HUDEP-2 (cell line): ENCODE results near the gene MAP4K4.
A peak's percentile ranks its signal among the peaks of the same experiment; 100 is the strongest.

ENCODE experiments used
- DNase-seq, 76 experiments: peaks; one replicate each; lab custom pipeline; 2025; ENCODE audit not compliant: unreplicated experiment in 76 of 76; lab: John Stamatoyannopoulos, UW

Gene MAP4K4

DNA sequence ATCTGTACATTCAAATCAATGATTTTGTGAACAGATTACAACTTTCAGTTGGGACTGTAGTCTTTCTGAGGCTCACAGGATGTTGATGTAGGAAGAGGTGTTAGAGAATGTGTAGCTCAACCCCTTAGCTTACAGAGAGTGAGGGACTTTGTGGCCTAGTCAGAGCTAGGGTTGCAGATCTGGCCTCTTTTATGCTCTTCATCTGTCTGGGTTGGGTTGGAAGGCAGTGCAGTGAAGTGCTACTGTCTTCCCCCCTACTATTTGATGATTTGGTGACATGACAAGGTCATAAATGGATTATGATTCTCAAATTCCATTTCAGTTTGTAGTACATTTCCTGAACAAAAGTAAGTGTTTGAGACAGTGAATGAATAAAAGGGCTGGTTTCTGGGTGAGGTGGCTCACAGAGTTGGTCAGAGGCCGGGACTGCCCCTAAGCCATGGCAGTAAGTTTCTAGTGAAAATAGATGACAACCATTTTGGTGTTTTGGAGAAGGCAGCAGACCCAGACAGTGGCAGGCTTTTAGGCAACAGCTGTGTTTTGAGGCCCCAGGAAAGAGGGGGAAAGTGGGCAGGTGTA, 21.6 kb downstream of the MAP4K4 start:
- DNase-seq = no peak

DNA sequence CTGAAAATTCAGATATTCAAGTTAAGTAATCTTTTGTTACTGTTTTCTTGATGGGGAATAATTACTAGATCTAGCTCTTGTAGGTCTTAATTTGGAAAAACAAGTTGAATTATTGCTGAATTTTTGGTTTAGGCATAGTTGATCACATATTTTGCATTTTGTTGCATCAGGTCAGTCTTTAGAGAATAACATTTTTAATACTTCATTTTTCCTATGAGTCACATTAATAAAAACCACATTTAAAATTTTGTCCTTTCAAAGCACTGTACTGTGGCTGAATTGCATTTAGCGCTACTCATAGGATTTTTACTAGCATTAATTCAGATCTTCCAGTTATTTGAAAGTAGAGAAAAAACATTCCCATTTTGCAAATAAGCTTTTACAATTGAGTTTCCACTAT, 23.2 kb downstream of the MAP4K4 start:
- DNase-seq = no peak

- DNase-seq = no peak
These were observed 25.4 kb downstream of the MAP4K4 start for GRCh38 chr2:101722864-101723263.

DNA sequence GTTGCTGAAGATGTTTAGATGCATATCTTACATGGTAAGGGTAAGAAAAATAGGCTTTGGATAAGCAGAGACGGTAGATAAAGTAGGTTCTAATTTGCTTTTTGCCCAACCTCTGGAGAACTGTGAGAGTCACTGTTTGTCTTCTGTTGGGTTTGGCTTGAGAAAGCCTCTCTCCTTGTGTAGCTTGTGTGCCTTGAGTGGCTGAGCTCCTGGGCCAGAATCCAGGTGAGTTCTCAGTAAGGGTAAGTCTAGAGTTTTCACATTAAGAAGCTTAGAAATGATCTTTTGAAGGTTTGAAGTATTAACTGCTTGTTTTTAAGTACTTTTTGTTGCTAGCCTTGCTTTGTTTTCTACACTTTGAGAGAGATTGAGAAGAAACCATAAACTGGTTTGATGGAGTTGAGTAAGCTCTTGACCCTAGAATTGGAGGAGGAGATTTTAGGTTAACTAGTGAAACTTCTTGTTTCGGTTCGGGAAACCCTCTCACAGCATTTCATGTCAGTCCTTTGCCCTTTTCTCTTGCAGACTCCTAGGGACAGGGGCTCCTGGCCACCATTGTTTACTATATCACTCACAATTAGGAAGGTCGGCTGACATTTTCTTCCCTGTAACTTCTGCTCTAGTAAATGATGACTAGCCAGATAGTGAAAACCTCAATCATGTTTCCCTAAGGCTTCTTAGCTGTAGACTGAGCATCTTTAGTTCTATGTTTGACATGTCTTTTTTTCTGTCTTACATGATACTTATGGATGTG, 26.0 kb downstream of the MAP4K4 start:
- DNase-seq = no peak

DNA sequence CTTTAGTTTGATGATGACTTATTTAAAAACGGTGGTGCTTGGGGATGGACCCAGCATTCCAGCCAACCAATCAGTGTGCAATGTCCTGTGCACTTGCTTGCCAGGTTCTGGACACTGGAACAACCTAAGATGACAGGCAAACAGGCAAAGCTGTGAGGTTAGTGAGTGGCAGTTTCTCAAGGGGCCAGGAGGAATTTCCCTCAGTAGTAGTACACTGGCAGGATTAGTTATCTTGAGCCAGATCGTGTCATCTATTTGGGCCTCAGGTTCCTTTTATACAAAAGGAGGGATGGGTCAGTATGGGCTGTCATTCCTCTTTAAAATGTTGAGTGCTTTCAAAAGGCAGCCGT, 26.6 kb downstream of the MAP4K4 start:
- DNase-seq = no peak

GRCh38 chr2:101725038-101725437, 27.5 kb downstream of the MAP4K4 start:
- DNase-seq = no peak

GRCh38 chr2:101725515-101726192, 28.1 kb downstream of the MAP4K4 start:
- peak in 2 of 76 experiments; percentile 6 to 8 for DNase-seq

DNA sequence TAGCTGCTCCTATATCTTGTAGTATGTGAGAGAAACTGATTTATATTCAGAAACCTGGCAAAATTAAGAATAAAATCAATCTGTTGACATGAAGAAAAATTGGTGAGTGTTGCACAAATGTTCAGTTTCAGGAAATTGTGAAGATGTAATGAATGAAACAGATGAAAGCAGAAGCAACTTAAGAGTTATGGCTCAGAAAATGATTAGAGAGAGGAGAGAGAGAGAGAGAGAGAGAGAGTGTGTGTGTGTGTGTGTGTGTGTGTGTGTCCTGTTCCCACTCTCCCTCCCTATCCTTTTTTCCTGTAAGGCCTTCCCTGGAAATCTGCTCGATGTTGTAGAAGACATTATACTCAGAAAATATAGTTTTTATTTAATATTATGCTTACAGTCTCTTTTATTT, 31.4 kb downstream of the MAP4K4 start:
- no peak for DNase-seq

- DNase-seq = no peak
These were observed 32.1 kb downstream of the MAP4K4 start for GRCh38 chr2:101729521-101730190.

DNA sequence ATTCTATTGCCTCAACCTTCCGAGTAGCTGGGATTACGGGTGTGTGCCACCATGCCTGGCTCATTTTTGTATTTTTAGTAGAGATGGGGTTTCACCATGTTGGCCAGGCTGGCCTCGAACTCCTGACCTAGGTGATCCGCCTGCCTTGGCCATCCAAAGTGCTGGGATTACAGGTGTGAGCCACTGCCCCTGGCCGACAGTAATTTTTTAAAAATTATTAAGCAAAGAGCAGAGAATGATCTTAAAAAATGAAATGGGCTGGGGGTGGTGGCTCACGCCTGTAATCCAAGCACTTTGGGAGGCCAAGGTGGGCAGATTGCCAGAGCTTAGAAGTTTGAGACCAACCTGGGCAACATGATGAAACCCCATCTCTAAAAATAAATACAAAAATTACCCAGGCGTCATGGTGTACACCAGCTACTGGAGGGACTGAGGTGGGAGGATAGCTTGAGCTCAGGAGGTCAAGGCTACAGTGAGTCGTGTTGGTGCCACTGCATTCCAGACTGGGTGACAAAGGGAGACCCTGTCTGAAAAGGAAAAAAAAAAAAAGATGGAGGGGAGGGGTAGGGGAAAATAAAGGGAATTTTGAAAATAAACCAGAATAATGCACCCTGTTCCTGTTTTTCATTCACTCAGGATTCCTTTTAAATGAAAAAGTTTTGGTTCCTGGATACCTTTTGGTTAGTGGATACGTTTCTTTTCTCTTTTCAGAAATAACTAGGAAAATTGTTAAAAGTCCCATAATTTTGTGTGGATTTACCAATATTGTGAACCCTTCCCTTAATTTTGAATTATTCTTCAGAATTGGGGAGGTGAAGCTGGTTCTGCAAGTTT, 33.9 kb downstream of the MAP4K4 start:
- DNase-seq = no peak

- DNase-seq = no peak
These were observed 34.7 kb downstream of the MAP4K4 start for GRCh38 chr2:101732199-101732598.

DNA sequence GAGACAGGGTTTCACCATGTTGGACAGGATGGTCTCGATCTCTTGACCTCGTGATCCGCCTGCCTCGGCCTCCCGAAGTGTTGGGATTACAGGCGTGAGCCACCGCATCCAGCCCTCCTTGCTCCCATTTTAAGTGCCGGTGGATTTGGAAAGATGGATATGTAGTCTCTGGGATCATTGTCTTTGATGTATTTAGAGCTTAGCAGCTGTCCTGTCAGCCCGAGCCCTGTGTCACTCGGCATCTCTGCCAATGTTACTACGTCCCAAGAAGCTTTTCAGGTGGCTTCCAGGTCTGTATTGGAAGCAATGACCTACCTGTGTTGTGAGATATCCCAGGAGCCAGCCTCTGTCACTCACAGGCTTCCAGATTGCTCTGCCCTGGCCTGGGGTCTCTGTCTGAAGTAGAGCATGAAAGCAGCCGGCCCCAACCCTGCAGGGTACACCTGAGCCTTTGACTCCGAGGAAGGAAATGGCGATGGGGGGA, 35.3 kb downstream of the MAP4K4 start:
- DNase-seq = no peak

GRCh38 chr2:101733257-101733993, 35.9 kb downstream of the MAP4K4 start:
- DNase-seq = no peak

DNA sequence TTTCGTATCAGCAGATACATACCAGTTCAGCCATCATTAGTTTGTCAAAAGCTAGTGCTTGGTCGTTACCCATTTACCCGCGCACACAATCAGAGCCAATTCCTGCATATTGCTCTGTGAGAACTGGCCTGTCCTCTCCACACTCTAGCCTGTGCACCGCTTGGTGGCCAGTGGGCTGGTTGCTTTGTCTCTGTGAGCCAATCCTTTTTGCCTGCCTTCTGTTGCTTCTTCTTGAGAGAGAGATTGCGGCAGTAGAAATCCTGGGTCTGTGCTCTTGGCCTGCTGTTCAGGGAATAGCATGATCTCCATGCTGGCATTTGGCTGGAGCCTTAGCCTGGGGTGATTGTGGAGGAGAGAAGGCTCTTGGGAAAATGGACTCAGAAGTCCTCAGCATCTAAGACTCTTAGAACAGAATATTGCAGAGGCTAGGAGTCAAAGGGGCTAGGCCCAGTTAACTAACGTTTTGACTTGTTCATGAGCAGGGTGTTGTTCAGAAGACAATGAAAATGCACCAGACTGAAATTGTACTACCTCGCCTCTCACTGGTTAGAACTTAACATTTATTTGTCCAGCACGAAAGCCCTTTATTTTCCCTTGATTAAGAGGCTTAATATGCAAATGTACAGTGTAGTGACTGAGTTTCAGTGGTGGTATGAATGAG, 37.1 kb downstream of the MAP4K4 start:
- DNase-seq = no peak

- DNase-seq = no peak
These were observed 37.6 kb downstream of the MAP4K4 start for GRCh38 chr2:101735166-101735533.

- DNase-seq = no peak
These were observed 38.7 kb downstream of the MAP4K4 start for GRCh38 chr2:101736233-101736632.

- no peak for DNase-seq
These were observed 39.4 kb downstream of the MAP4K4 start for GRCh38 chr2:101736861-101737291.

DNA sequence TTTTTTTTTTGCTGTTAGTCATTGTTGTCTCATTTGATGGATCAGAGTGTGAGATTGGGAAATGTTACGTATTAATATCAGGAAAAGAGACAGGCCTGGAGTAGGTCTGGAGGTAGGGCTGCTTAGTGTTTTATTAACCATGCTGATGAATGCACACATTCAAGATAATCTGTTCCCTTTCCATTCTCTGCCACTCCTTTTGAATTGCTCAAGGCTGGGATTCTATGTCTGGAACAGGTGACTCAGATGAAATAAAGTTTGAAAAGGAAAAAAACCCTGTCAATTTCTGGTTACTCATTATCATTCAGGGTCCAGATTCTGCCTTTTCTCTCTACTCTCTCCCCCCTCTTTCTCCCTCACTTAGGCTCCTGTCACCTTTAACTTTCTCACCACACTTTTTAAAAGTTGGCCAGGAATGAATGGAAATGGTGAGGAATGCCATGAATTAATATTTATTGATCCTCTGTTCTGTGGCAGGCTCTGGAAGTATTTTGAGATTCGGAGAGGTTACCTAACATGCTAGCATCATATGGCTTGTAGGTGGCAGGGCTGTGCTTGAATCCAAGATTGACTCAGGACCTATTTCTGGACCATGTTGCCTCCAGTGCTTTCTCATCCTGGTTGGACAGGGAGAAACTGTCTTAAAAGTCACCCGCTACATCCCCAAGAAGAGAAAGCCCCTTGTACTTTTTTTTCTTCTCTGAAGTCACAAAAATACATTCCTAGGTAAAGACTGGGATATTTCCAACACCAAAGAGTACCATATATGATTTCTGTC, 40.2 kb downstream of the MAP4K4 start:
- no peak for DNase-seq

GRCh38 chr2:101738649-101739048, 41.1 kb downstream of the MAP4K4 start:
- no peak for DNase-seq
